ENCODE data around the gene UBE2QL1.

The UBE2QL1 gene

GRCh38 chr5:6542421-6543345 lies 94.0 kb downstream of the UBE2QL1 start:
- DNase-seq, result no peak
- in situ Hi-C loops (cut with HindIII; ENCODE audit: low pct_ligation_motif_present, low pct_unique_long_range_greater_than_20kb, low sequenced_read_pairs), result no loop called here

GRCh38 chr5:6543346-6543730 lies 94.7 kb downstream of the UBE2QL1 start:
- no peak for DNase-seq
- in situ Hi-C loops (cut with HindIII; ENCODE audit: low pct_ligation_motif_present, low pct_unique_long_range_greater_than_20kb, low sequenced_read_pairs), result no loop called here

GRCh38 chr5:6543830-6544560 lies 95.3 kb downstream of the UBE2QL1 start:
- no peak for DNase-seq
- in situ Hi-C loops (cut with HindIII; ENCODE audit: low pct_ligation_motif_present, low pct_unique_long_range_greater_than_20kb, low sequenced_read_pairs), result no loop called here

All from ACHN (cell line).